Activated CD8-positive, alpha-beta memory T cell treated with anti-CD3 and anti-CD28 coated beads for 1 hour (primary cell): ENCODE data around the gene PET117.
"Not testable (repeated sequence)": the region's sequence is repeated elsewhere in the genome, so short reads cannot be mapped to it uniquely, and the experiment has no call there.

Source experiments
- DNase-seq, 2 donors: peaks; one replicate each; pipeline ENCODE4 v3.0.0-alpha.2; 2020; ENCODE audit warnings: low read depth in 1 of 2; ENCODE audit errors: extremely low read depth in 1 of 2

The PET117 gene, protein sequence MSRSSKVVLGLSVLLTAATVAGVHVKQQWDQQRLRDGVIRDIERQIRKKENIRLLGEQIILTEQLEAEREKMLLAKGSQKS

DNA sequence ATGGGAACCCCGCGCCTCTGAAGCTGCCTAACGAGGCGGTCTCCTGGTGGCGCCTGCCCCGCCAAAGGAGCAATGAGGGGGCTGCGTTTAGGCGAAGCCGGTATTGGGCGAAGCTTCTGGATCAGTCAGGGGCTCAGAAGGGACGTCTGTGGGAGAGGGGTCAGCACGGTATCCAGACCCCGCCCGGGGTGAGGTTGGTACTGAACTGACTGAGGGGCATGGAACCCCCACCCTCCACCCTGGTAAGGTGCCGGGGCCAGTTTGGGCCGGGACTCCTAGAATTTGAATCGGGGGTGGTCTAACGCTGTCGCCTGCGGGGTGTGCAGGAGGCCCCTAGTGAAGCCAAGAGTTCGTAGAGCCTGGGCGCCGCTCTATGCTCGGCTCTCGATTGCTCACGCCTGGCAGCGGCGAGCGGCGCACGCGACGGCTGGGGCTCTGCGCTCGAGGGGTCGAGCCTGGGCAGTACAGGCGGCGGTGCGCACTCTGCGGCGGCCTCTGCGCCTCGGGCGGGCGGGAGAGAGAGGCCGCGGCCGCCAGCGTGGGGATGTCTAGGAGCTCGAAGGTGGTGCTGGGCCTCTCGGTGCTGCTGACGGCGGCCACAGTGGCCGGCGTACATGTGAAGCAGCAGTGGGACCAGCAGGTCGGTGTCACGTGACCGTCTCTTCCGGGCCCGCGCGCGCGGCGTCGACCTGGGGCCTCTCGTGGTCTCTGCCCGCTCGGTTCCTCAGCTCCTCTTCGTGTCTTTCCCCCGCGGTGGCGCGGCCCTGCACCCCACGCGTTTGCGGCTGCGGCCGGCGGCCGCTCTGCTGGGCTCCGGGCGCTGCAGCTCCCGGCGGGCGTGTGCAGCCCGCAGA is at the start of gene PET117, which contains the start of gene KAT14:
PET117 (plus strand) TSS at position 452 of the 854 bp plus-strand sequence; CDS start at position 545, 93 bp downstream.
KAT14 (plus strand) TSS at position 452 of the 854 bp plus-strand sequence. CDS start 4,798 bp downstream, outside the sequence.
- DNase-seq, result peak; percentile 77 to 90

GRCh38 chr20:18088298-18088697 is 49.4 kb upstream of the PET117 start:
- DNase-seq, result not testable (repeated sequence)

DNA sequence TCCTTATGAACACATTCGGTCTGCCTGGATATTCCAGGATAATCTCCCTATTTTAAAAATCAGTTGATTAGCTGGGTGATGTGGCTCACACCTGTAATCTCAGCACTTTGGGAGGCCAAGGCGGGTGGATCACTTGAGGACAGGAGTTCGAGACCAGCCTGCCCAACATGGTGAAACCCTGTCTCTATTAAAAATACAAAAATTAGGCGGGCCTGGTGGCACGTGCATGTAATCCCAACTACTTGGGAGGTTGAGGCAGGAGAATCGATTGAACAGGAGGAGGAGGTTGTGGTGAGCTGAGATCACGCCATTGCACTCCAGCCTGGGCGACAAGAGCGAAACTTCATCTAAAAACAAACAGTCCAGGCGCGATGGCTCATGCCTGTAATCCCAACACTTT is 48.8 kb upstream of the PET117 start:
- not testable (repeated sequence) for DNase-seq

DNA sequence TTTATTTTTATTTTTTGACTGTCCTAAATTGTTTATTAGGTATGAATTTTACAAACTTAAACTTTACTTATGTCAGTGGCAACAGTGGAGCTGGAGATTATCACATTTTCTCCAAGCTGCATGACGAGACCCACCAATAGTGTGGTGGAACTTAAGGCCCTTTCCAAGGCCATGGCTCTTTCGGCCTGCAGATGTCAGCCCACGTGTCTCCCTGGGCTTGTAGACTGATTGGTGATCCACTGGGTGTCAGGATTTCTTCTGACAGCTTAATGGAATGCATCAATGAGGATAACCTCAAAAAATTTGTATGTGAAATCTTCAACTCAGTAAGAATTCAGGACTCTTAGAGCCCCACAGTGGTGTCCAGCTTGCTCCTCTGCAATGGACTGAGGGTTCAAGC is 47.6 kb upstream of the PET117 start:
- no peak for DNase-seq

- no peak for DNase-seq
Measured at GRCh38 chr20:18090477-18090876, 47.2 kb upstream of the PET117 start.

DNA sequence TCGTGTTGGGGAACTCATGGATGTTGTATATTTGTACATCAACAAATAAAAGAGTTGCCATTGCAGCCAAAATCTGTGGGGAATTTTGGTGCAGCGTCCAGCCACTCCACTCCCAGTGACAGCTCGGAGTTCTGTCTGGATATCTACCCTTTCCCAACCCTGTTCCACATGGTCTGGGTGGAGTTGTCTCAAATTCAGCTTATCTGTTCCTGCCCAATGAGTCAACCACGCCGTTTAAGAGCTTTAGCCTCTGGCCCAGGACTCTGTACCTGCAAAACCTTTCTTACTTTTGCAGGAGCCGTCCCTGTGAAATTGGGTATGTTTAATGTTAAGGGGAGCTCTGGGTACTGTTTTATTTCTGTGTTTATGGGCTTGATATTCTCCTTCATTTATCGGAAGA is 46.0 kb upstream of the PET117 start:
- no peak for DNase-seq

DNA sequence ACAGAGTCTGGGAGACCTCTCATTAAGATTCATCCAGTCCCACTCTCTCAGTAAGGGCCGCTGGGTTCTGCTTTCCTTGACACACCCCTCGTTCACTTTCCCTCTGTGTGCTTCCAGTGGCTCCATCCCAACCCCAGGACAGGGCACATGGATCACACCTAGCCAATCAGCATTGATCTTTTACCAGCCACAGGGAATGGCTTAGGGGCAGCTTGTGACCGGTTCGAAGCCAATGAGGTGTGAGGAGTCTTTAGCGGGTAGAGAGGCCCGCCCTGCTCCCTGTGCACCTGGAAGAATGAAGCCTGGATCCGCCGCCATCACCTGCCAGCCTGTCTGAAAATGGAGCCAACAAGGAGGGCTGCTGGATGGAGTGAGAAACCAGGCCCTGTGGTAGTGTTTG is 44.8 kb upstream of the PET117 start:
- no peak for DNase-seq

DNA sequence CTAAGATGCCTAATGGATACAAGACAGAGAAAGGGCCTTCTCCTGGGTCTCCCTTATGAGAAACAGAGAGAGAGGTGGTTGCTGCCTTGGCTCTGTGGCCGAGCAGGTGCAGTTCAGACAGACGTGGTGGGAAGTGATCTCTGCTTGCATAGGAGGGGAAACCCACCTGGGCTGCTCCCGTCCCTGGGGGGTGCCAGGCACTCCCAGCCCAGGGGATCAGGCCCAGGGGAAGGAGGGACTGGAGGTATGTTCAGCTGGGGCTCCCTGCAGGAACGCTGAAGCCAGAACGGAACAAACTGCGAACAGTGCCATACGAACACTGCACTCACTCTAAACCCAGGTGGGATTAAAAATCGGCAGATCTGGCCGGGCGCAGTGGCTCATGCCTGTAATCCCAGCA is 44.3 kb upstream of the PET117 start:
- no peak for DNase-seq

- DNase-seq, result no peak
Measured at GRCh38 chr20:18094191-18094590, 43.5 kb upstream of the PET117 start.

- not testable (repeated sequence) for DNase-seq
Measured at GRCh38 chr20:18100569-18100968, 37.1 kb upstream of the PET117 start.

- DNase-seq, result no peak
Measured at GRCh38 chr20:18101125-18101810, 36.4 kb upstream of the PET117 start.

GRCh38 chr20:18103497-18103896 is 34.2 kb upstream of the PET117 start:
- DNase-seq, result no peak

GRCh38 chr20:18108326-18108725 is 29.3 kb upstream of the PET117 start:
- no peak for DNase-seq

- not testable (repeated sequence) for DNase-seq
Measured at GRCh38 chr20:18128574-18128973, 9.1 kb upstream of the PET117 start.

- no peak for DNase-seq
Measured at GRCh38 chr20:18132663-18133062, 5.0 kb upstream of the PET117 start.

DNA sequence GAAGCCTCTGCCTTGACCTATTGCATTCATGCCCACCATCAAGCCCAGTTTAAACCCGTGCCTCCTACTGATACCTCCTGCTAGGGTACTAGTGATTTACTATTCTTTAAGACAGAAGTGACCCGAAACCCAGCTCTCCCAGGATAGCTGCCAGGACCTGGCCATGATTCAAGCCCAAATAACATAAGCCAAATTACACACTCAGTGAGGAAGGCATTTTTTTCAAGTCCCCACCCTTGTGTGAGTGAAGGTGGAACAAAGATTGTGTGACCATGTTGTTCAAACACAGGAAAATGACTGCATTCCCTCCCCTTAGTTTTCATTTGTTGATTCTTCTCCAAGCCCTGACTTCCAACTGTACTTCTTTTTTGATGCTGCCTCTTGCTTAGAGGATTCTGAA is 3.7 kb upstream of the PET117 start:
- DNase-seq, result no peak

GRCh38 chr20:18138266-18138582 is 561 bp downstream of the PET117 start:
- DNase-seq, result no peak

- no peak for DNase-seq
Measured at GRCh38 chr20:18138639-18139583, 1.2 kb downstream of the PET117 start.

DNA sequence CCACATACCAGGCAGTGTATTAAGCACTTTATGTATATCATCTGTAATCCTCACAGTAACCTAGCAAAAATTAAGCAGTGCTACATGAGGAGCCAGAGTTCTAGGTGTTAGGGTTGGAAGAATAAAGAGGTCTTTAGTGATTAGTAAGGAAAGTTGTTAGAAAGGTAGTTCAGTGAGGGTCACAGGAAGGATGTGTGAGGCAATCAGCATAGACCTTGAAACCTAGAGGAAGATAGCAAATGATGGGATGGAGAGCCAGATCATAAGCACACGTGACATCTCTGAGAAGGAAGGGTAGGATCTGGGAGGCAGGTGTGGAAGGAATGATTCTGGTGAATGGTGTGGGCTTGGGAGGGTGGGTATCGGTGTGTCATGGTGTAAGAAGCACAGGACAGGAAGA is 2.2 kb downstream of the PET117 start:
- no peak for DNase-seq

DNA sequence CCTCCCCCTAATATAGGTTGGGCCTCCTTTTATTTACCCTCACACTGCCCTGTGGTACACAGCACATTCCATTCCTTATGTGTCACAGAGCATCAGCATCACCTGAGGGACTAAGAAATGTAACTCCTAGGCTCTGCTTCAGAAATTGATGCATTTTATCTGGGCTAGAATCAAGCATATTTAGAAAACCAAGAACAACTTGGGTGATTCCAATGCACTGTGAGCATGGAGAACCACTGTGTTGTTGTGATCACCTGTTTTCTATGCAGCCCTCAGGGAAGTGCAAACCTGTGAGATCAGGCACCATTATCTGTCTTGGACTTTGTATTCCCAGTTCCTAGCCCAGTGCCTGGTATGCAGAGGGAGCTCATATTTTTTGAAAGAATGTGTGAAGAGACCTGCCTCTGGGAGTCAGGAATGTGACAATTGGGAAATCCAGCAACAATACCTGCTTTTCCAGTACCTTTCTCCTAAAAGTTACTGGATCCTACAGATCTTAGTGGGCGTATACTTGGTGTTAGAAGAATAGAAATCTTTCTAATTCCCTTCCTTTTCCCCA is 7.0 kb downstream of the PET117 start:
- no peak for DNase-seq

DNA sequence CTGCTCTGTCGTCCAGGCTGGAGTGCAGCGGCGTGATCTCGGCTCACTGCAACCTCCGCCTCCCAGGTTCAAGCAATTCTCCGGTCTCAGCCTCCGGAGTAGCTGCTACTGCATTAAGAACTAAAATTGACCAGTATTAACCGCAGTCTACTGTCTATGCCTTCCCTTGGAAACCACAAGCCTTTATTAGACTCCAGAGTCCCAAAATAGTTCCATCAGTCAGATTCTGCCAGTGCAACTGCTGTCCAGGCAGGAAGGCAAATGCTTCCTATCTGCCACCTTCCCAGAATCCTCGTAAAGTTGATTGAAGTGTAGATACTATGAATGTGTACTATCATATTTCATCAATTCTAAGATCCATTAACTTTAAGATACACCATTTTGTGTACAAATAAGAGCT is 16.7 kb downstream of the PET117 start:
- no peak for DNase-seq
